T47D (cell line): ENCODE results near the gene SPATA9.

Source experiments
- DNase-seq, 2 experiments: peaks; one replicate each; pipeline versions ENCODE4 v3.0.0 to v3.0.0-alpha.2; 2011 to 2012; ENCODE audit warnings: low read depth in 1 of 2, low spot score in 1 of 2
- JUND ChIP-seq: IDR thresholded peaks from 2 replicates; pipeline ENCODE4 v1.6.1; 2012; ENCODE audit warnings: low read depth
- in situ Hi-C: cut with HindIII; loops from 2 replicates; pipeline ENCODE4 v1.10.0; 2016; ENCODE audit warnings: low sequenced_read_pairs, low pct_unique_long_range_greater_than_20kb

The SPATA9 gene

GRCh38 chr5:95621839-95622629, 60.8 kb downstream of the SPATA9 start:
- TF ChIP-seq JUND = no peak
- DNase-seq = no peak
- in situ Hi-C loops = no loop called here

DNA sequence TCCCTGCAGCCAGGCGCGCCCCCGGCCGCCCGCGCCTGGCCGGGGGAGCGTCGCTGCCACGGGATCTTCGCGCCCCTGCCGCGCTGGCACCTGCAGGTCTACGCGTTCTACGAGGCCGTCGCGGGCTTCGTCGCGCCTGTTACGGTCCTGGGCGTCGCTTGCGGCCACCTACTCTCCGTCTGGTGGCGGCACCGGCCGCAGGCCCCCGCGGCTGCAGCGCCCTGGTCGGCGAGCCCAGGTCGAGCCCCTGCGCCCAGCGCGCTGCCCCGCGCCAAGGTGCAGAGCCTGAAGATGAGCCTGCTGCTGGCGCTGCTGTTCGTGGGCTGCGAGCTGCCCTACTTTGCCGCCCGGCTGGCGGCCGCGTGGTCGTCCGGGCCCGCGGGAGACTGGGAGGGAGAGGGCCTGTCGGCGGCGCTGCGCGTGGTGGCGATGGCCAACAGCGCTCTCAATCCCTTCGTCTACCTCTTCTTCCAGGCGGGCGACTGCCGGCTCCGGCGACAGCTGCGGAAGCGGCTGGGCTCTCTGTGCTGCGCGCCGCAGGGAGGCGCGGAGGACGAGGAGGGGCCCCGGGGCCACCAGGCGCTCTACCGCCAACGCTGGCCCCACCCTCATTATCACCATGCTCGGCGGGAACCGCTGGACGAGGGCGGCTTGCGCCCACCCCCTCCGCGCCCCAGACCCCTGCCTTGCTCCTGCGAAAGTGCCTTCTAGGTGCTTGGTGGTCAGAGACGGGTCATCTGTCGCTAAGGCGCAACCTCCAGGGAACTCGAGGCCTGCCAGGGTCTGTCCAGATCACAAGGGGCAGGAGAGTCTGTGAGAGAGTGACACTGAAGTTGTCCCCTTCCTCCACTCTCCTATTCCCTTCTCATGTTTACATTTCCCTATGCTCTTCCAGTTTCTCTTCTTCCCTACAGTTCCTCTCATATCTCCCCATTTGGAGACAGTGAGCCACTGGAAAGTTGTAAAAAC, 61.6 kb downstream of the SPATA9 start:
- DNase-seq = no peak
- in situ Hi-C loops = no loop called here
- no peak for TF ChIP-seq JUND

GRCh38 chr5:95620030-95620869, 62.5 kb downstream of the SPATA9 start, which contains the start of gene GPR150:
Gene GPR150 (plus strand): TSS chr5:95620087. CDS start chr5:95620276, 189 bp downstream.
- DNase-seq = no peak
- in situ Hi-C loops = no loop called here
- no peak for TF ChIP-seq JUND

DNA sequence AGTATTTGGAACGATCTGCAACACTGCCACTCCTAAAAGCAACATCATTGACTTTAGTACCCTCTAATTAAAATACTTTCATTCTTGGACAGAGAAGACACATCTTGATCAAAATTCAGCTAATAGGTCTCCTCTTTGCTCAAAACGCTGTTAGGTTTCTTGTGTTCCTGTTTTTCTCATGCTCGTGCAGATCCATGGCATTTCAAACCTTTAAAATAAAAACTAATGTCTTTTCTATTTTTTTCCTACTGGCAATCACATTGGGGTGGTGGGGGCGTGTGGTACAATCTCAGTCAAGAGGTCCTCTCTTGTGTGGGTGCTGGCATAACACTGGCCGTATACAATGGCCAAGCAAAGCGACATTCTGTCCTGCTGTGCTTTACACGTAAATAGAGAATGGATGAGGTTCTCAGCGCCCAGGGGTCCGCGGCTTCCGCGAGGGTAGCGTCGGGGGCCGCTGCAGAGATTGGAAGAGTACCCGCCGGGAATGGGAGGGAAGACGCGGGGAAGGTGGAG, 63.2 kb downstream of the SPATA9 start:
- DNase-seq = no peak
- in situ Hi-C loops = no loop called here

DNA sequence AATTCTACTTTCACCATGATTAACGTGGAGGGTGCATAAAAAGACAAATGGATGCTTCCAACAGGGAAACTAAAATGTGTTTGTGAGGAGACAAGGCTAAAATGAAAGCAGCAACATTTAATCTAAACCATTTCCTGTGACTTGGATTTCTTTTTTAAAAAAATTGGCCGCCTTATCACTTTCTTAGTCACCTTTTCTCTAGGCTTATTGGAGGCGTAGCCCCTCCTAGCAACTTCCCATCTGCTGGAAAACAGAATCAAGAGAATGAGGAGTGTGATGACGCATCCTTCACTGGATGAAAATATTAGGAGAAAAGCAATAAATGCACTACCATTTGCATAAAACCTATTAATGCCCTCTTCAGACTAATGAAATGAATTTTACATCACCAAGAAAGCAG, 63.7 kb downstream of the SPATA9 start:
- in situ Hi-C loops = no loop called here
- no peak for DNase-seq
- TF ChIP-seq JUND = no peak

More for the DNA sequence above, 63.2 kb downstream of the SPATA9 start:
- TF ChIP-seq JUND = no peak

GRCh38 chr5:95617057-95617456, 65.7 kb downstream of the SPATA9 start:
- DNase-seq = no peak
- no peak for TF ChIP-seq JUND
- in situ Hi-C loops = no loop called here

GRCh38 chr5:95615164-95615467, 67.7 kb downstream of the SPATA9 start:
- TF ChIP-seq JUND = no peak
- in situ Hi-C loops = no loop called here
- no peak for DNase-seq

- TF ChIP-seq JUND = no peak
- no peak for DNase-seq
- in situ Hi-C loops = no loop called here
Observed at GRCh38 chr5:95613514-95613913, 69.3 kb downstream of the SPATA9 start.

GRCh38 chr5:95611396-95611795, 71.4 kb downstream of the SPATA9 start:
- DNase-seq = no peak
- in situ Hi-C loops = no loop called here
- no peak for TF ChIP-seq JUND

DNA sequence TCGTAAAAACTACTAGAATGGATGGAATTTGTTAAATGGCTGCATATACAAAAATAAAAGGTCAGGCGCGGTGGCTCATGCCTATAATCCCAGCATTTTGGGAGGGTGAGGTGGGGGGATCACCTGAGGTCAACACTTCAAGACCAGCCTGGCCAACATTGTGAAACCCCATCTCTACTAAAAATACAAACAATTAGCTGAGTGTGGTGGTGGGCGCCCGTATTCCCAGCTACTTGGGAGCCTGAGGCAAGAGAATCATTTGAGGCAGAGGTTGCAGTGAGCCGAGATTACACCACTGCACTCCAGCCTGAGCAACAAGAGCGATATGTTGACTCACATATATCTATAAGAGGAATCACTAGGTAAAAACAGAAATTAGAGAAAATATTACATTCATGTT, 72.2 kb downstream of the SPATA9 start:
- no peak for TF ChIP-seq JUND
- in situ Hi-C loops = no loop called here
- no peak for DNase-seq

GRCh38 chr5:95609711-95610110, 73.1 kb downstream of the SPATA9 start:
- in situ Hi-C loops = no loop called here
- peak in 1 of 2 experiments; percentile 70 for DNase-seq
- no peak for TF ChIP-seq JUND
